Hepatocyte (in vitro differentiated cells): ENCODE results near the gene CRTAC1.

Source experiments
- CTCF ChIP-seq: fragments of 200-600 bp; sonication (generic); IDR thresholded peaks from 2 replicates; pipeline ENCODE4 v1.5.1; 2016; ENCODE audit warnings: antibody characterized with exemption, mild to moderate bottlenecking; ENCODE audit not compliant: poor library complexity
- EZH2 ChIP-seq: fragments of 200-600 bp; sonication (generic); IDR thresholded peaks from 2 replicates; pipeline ENCODE4 v1.6.1; 2016; ENCODE audit warnings: antibody characterized with exemption, mild to moderate bottlenecking, borderline replicate concordance
- EZH2phosphoT487 ChIP-seq: fragments of 200-600 bp; sonication (generic); IDR thresholded peaks from one replicate; pipeline ENCODE4 v1.6.1; 2018; ENCODE audit warnings: antibody characterized with exemption, mild to moderate bottlenecking, low read depth, moderate library complexity; ENCODE audit not compliant: unreplicated experiment, severe bottlenecking

GRCh38 chr10:97937054-97937453 lies 93.4 kb downstream of the CRTAC1 start:
- TF ChIP-seq CTCF, result no peak
- no peak for TF ChIP-seq EZH2
- TF ChIP-seq EZH2phosphoT487, result no peak
